ENCODE data around the gene MAPK6.
"Not testable (repeated sequence)": the region's sequence is repeated elsewhere in the genome, so short reads cannot be mapped to it uniquely, and the experiment has no call there.

The MAPK6 gene

GRCh38 chr15:52082197-52083036, 63.4 kb downstream of the MAPK6 start:
- no peak for DNase-seq (ENCODE audit: low read depth)

GRCh38 chr15:52083037-52083359, 64.0 kb downstream of the MAPK6 start:
- H3K4me3 ChIP-seq (replicated peaks; ENCODE audit: low read depth, low read length); DNase-seq (ENCODE audit: low read depth): not testable (repeated sequence)

More at GRCh38 chr15:52082197-52083036, 63.4 kb downstream of the MAPK6 start:
- TF ChIP-seq CTCF (IDR thresholded peaks at IDR 0.05; ENCODE audit: low read length, missing control alignments): no peak
- H3K4me3 ChIP-seq (replicated peaks; ENCODE audit: low read depth, low read length): no peak overlapping the region

- H3K4me3 ChIP-seq (replicated peaks; ENCODE audit: low read depth, low read length): no peak overlapping the region
- no peak for DNase-seq (ENCODE audit: low read depth)
- TF ChIP-seq CTCF (IDR thresholded peaks at IDR 0.05; ENCODE audit: low read length, missing control alignments): no peak
Measured at GRCh38 chr15:52083603-52084002, 64.6 kb downstream of the MAPK6 start.

- no peak overlapping the region for H3K4me3 ChIP-seq (replicated peaks; ENCODE audit: low read depth, low read length)
- no peak for TF ChIP-seq CTCF (IDR thresholded peaks at IDR 0.05; ENCODE audit: low read length, missing control alignments)
- DNase-seq (ENCODE audit: low read depth): no peak
Measured at GRCh38 chr15:52085299-52085698, 66.3 kb downstream of the MAPK6 start.

- H3K4me3 ChIP-seq (replicated peaks; ENCODE audit: low read depth, low read length): no peak overlapping the region
- no peak for TF ChIP-seq CTCF (IDR thresholded peaks at IDR 0.05; ENCODE audit: low read length, missing control alignments)
- no peak for DNase-seq (ENCODE audit: low read depth)
Measured at GRCh38 chr15:52086011-52086786, 67.2 kb downstream of the MAPK6 start.

- DNase-seq (ENCODE audit: low read depth): no peak
- H3K4me3 ChIP-seq (replicated peaks; ENCODE audit: low read depth, low read length): no peak overlapping the region
- TF ChIP-seq CTCF (IDR thresholded peaks at IDR 0.05; ENCODE audit: low read length, missing control alignments): no peak
Measured at GRCh38 chr15:52090193-52090592, 71.2 kb downstream of the MAPK6 start.

- TF ChIP-seq CTCF (IDR thresholded peaks at IDR 0.05; ENCODE audit: low read length, missing control alignments): no peak
- no peak overlapping the region for H3K4me3 ChIP-seq (replicated peaks; ENCODE audit: low read depth, low read length)
- no peak for DNase-seq (ENCODE audit: low read depth)
Measured at GRCh38 chr15:52093167-52093538, 74.1 kb downstream of the MAPK6 start.
